ENCODE results near the gene IKZF4. TPM values are rescaled to one million over a fixed set of nuclear protein-coding genes. Genes with fewer than 3 reads are reported as not detected.

The IKZF4 gene
- total RNA-seq, 2 experiments from 2014 or later, result 19.9 to 20.7 TPM

DNA sequence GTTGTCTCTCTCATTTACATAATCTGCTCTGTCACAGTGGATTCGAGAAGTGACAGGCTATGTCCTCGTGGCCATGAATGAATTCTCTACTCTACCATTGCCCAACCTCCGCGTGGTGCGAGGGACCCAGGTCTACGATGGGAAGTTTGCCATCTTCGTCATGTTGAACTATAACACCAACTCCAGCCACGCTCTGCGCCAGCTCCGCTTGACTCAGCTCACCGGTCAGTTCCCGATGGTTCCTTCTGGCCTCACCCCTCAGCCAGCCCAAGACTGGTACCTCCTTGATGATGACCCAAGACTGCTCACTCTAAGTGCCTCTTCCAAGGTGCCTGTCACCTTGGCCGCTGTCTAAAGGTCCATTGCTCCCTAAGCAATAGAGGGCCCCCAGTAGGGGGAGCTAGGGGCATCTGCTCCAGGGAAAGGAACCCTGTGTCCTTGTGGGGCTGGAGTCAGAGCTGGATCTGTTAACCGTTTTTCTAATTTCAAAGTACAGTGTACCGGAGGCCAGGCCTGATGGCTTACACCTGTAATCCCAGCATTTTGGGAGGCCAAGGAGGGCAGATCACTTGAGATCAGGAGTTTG, 64.2 kb downstream of the IKZF4 start:
- ChIA-PET POLR2A (interaction anchor here (1.1 to 2.4 kb wide), 3 partner anchors 12 to 32 kb away, joined by 3 to 14 read pairs (median 8); partner anchors contain the start of genes PA2G4 and RPL41), CTCF (interaction anchor here (0.7 to 4.0 kb wide), 20 partner anchors 11 to 356 kb away, joined by 3 to 22 read pairs (median 4); partner anchors contain the start of genes PA2G4, RAB5B, SMARCC2 and ZC3H10)
- ATAC-seq (peak; percentile 79), DNase-seq (peak; percentile 59)
- Mint-ChIP-seq H3K9me3 (ENCODE audit: insufficient read depth) (no peaks in the 10 kb centered on the region), H3K4me1 (ENCODE audit: low read depth) (peaks cover 30% of the 10 kb centered on the region), H3K27me3 (ENCODE audit: low read depth) (peaks cover 19% of the 10 kb centered on the region), H3K36me3 (ENCODE audit: low read depth) (no peaks in the 10 kb centered on the region), H3K4me3 (no peak overlapping the region), H3K27ac (no peak overlapping the region)

GRCh38 chr12:56086096-56086495, 65.3 kb downstream of the IKZF4 start:
- DNase-seq, result no peak
- Mint-ChIP-seq H3K27ac (no peak overlapping the region), H3K36me3 (ENCODE audit: low read depth) (no peaks in the 10 kb centered on the region), H3K4me1 (ENCODE audit: low read depth) (peaks cover 21% of the 10 kb centered on the region), H3K27me3 (ENCODE audit: low read depth) (peaks cover 14% of the 10 kb centered on the region), H3K4me3 (no peak overlapping the region), H3K9me3 (ENCODE audit: insufficient read depth) (no peaks in the 10 kb centered on the region)
- POLR2A ChIA-PET, result interaction anchor here (0.7 to 2.4 kb wide), 4 partner anchors 10 to 748 kb away, joined by 3 to 14 read pairs (median 6); partner anchors contain the start of genes PA2G4 and RPL41
- no peak for ATAC-seq
- CTCF ChIA-PET, result interaction anchor here (0.8 to 4.0 kb wide), 9 partner anchors 10 to 357 kb away, joined by 3 to 22 read pairs (median 6); partner anchors contain the start of genes PA2G4 and ZC3H10

- CTCF ChIA-PET, result interaction anchor here (1.2 to 4.0 kb wide), 2 partner anchors 18 to 40 kb away, joined by 3 to 22 read pairs; partner anchors contain the start of gene PA2G4
- H3K27ac Mint-ChIP-seq, result no peak overlapping the region
- DNase-seq (no peak), ATAC-seq (no peak)
- H3K27me3 Mint-ChIP-seq (ENCODE audit: low read depth), result peaks cover 14% of the 10 kb centered on the region
- no peaks in the 10 kb centered on the region for H3K36me3 Mint-ChIP-seq (ENCODE audit: low read depth)
- peaks cover 19% of the 10 kb centered on the region for H3K4me1 Mint-ChIP-seq (ENCODE audit: low read depth)
- no peak overlapping the region for H3K4me3 Mint-ChIP-seq
- no peaks in the 10 kb centered on the region for H3K9me3 Mint-ChIP-seq (ENCODE audit: insufficient read depth)
- POLR2A ChIA-PET, result interaction anchor here (0.7 to 2.4 kb wide), 2 partner anchors 17 to 748 kb away, joined by 3 to 14 read pairs; partner anchors contain the start of gene PA2G4
Observed at GRCh38 chr12:56086608-56087007, 65.8 kb downstream of the IKZF4 start.

DNA sequence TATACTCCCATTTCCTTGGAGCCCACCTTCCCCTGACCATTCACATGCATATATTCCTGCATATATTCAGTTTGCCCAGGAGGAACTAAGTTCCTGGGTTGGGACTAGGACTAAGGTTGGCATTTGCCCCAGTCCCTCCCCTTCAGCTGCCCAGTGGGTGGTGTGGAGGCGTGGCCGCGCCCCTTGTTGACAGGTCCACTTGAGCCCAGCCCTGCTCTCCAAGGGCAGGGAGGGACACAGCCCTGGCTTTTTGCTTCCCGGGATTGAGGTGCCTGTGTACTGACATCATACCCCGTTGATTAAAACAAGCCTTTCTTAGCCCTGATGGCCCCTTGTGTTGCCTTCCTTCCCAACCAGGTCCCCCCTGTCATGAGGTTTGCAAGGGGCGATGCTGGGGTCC, 66.4 kb downstream of the IKZF4 start:
- ATAC-seq, result no peak
- Mint-ChIP-seq H3K27me3 (ENCODE audit: low read depth) (peaks cover 9% of the 10 kb centered on the region), H3K9me3 (ENCODE audit: insufficient read depth) (no peaks in the 10 kb centered on the region), H3K4me3 (no peak overlapping the region), H3K27ac (no peak overlapping the region), H3K4me1 (ENCODE audit: low read depth) (peaks cover 19% of the 10 kb centered on the region), H3K36me3 (ENCODE audit: low read depth) (no peaks in the 10 kb centered on the region)
- ChIA-PET CTCF (no interaction called here), POLR2A (no interaction called here)
- no peak for DNase-seq

Other genes starting within 250 kb of the IKZF4 start
- 10 to 100 TPM; 91.1 to 94.8 TPM for gene SARNP, start 203.3 kb upstream of the IKZF4 start, total RNA-seq
- gene ORMDL2, start 203.0 kb upstream of the IKZF4 start, total RNA-seq, result 10 to 100 TPM; 55.2 to 57.9 TPM
- gene DNAJC14, start 191.5 kb upstream of the IKZF4 start, total RNA-seq, result 10 to 100 TPM; 31.1 to 34.9 TPM
- not detected for gene MMP19, start 178.1 kb upstream of the IKZF4 start, total RNA-seq
- 10 to 100 TPM; 51.6 to 52.2 TPM for gene PYM1, start 93.1 kb upstream of the IKZF4 start, total RNA-seq
- 100 to 1,000 TPM; 541 to 575 TPM for gene DGKA, start 89.9 kb upstream of the IKZF4 start, total RNA-seq
- under 1 TPM; 0.10 to 0.55 TPM for gene PMEL, start 55.0 kb upstream of the IKZF4 start, total RNA-seq
- gene CDK2, start 54.2 kb upstream of the IKZF4 start, total RNA-seq, result 100 to 1,000 TPM; 128 to 130 TPM
- 10 to 100 TPM; 51.9 to 52.9 TPM for gene RAB5B, start 47.0 kb upstream of the IKZF4 start, total RNA-seq
- 1 to 10 TPM; 5.8 to 6.8 TPM for gene SUOX, start 23.8 kb upstream of the IKZF4 start, total RNA-seq
- 10 to 100 TPM; 25.2 to 27.2 TPM for gene RPS26, start 20.9 kb downstream of the IKZF4 start, total RNA-seq
- 1 to 10 TPM; 5.4 to 5.9 TPM for gene ERBB3, start 59.1 kb downstream of the IKZF4 start, total RNA-seq
- 100 to 1,000 TPM; 316 to 323 TPM for gene PA2G4, start 83.5 kb downstream of the IKZF4 start, total RNA-seq
- gene RPL41, start 95.6 kb downstream of the IKZF4 start, total RNA-seq, result 1,000 to 10,000 TPM; 3,845 to 4,046 TPM
- gene ZC3H10, start 97.2 kb downstream of the IKZF4 start, total RNA-seq, result 10 to 100 TPM in 1 of 2 experiments, 1 to 10 TPM in 1; 9.1 to 10.6 TPM
- 100 to 1,000 TPM; 317 to 333 TPM for gene ESYT1, start 107.2 kb downstream of the IKZF4 start, total RNA-seq
- 10 to 100 TPM; 60.0 to 60.7 TPM for gene MYL6B, start 131.5 kb downstream of the IKZF4 start, total RNA-seq
- gene MYL6, start 137.3 kb downstream of the IKZF4 start, total RNA-seq, result 1,000 to 10,000 TPM; 1,527 to 1,542 TPM
- gene SMARCC2, start 168.4 kb downstream of the IKZF4 start, total RNA-seq, result 100 to 1,000 TPM; 144 to 154 TPM
- 10 to 100 TPM; 27.9 to 32.9 TPM for gene RNF41, start 200.9 kb downstream of the IKZF4 start, total RNA-seq
- 10 to 100 TPM; 64.3 to 69.5 TPM for gene NABP2, start 203.3 kb downstream of the IKZF4 start, total RNA-seq
- under 1 TPM in 1 of 2 experiments, not detected in 1; 0.52 TPM for gene SLC39A5, start 209.0 kb downstream of the IKZF4 start, total RNA-seq
- 10 to 100 TPM; 54.5 to 55.0 TPM for gene ANKRD52, start 237.3 kb downstream of the IKZF4 start, total RNA-seq
- gene COQ10A, start 245.9 kb downstream of the IKZF4 start, total RNA-seq, result 10 to 100 TPM; 19.6 to 19.7 TPM

Data from activated CD8-positive, alpha-beta T cell treated with anti-CD3 and anti-CD28 coated beads, Interleukin-2, amount 10 ng/mL, durations not matched to agents 7 days and 5 days (primary cell).